Measurements from ENCODE around the gene BANF2. TPM values are rescaled to one million over a fixed set of nuclear protein-coding genes. Genes with fewer than 3 reads are reported as not detected.

BANF2 gene
- total RNA-seq, 1 experiment from 2014 or later: not detected

- ATAC-seq: no peak
- Histone ChIP-seq H3K27me3 (ENCODE audit: insufficient read depth, low read length) (no peaks in the 10 kb centered on the region), H4K20me1 (ENCODE audit: insufficient read depth) (no peaks in the 10 kb centered on the region), H3K4me1 (ENCODE audit: control insufficient read depth in 1 of 2, insufficient read depth in 2 of 2, low read length in 2 of 2) (no peaks in the 10 kb centered on the region), H3K4me3 (replicated peaks in 1 of 2; ENCODE audit: low read depth in 1 of 2, low read length in 2 of 2) (no peak overlapping the region), H3K4me2 (ENCODE audit: low read length) (no peak overlapping the region), H3K9ac (ENCODE audit: low read length) (no peak overlapping the region), H3K79me2 (ENCODE audit: insufficient read depth, low read length) (no peaks in the 10 kb centered on the region), H2AFZ (ENCODE audit: low read depth, low read length, poor library complexity, severe bottlenecking) (no peak overlapping the region), H3K27ac (ENCODE audit: low read depth, low read length) (no peak overlapping the region), H3K9me2 (ENCODE audit: insufficient read depth) (no peaks in the 10 kb centered on the region), H3K9me3 (ENCODE audit: control insufficient read depth in 1 of 2, insufficient read depth in 1 of 2, low read depth in 1 of 2, low read length in 2 of 2) (peaks cover under 1 to 2% of the 10 kb centered on the region in 2 experiments; a peak in 2 of 4 replicates), H3K36me3 (ENCODE audit: control insufficient read depth in 1 of 2, insufficient read depth in 2 of 2, low read length in 2 of 2) (no peaks in the 10 kb centered on the region)
- POLR2A ChIA-PET: no interaction called here
- no TSS peak for BruUV-seq (replicated peaks)
- CTCF ChIA-PET: no interaction called here
- TF ChIP-seq SP1 (IDR thresholded peaks at IDR 0.05; ENCODE audit: low read depth): no peak
- TF ChIP-seq EZH2phosphoT487 (IDR thresholded peaks at IDR 0.05; ENCODE audit: borderline replicate concordance): no peak
- TF ChIP-seq YY1 (IDR thresholded peaks at IDR 0.05; ENCODE audit: extremely low read depth, insufficient replicate concordance, low read depth, low read length): no peak
- no peak for TF ChIP-seq POLR2A (IDR thresholded peaks at IDR 0.05; ENCODE audit: borderline replicate concordance, extremely low read depth, insufficient read depth, insufficient read length)
- TF ChIP-seq SIN3A (IDR thresholded peaks at IDR 0.05; ENCODE audit: low read depth): no peak
- no peak for TF ChIP-seq CEBPB (IDR thresholded peaks at IDR 0.05; ENCODE audit: low read depth)
- no peak for TF ChIP-seq SRF (IDR thresholded peaks at IDR 0.05; ENCODE audit: low read depth)
- no peak for TF ChIP-seq TCF7L2 (IDR thresholded peaks at IDR 0.05; ENCODE audit: borderline replicate concordance, extremely low read depth, insufficient read depth, insufficient read length)
- TF ChIP-seq POLR2AphosphoS5 (IDR thresholded peaks at IDR 0.05; ENCODE audit: low read depth, low read length): no peak
- no peak for TF ChIP-seq ZBTB33 (IDR thresholded peaks at IDR 0.05; ENCODE audit: extremely low read depth, insufficient replicate concordance, low read length)
- no peak for TF ChIP-seq REST (IDR thresholded peaks at IDR 0.05; ENCODE audit: low read depth)
- no peak for TF ChIP-seq EZH2 (IDR thresholded peaks at IDR 0.05)
- TF ChIP-seq CBX3 (IDR thresholded peaks at IDR 0.05; ENCODE audit: low read depth): no peak
- no peak for TF ChIP-seq ZNF274 (IDR thresholded peaks at IDR 0.05; ENCODE audit: low read depth, low read length)
- RAD21 ChIA-PET (ENCODE audit: low non-redundant PET in 1 of 2, low total read pairs in 2 of 2, uncharacterized antibody in 2 of 2, unreplicated experiment in 2 of 2): no interaction called here
- intact Hi-C loops (cut with micrococcal nuclease): no loop called here
- no peak for DNase-seq (ENCODE audit: low read depth, low spot score)
These were observed 41.5 kb downstream of the BANF2 start for GRCh38 chr20:17741220-17741619.

All from HCT116 (cell line).